Measurements from ENCODE around the gene ANKRD42. TPM values are rescaled to one million over a fixed set of nuclear protein-coding genes. Genes with fewer than 3 reads are reported as not detected.

Gene ANKRD42
- total and polyA plus RNA-seq, 2 donors (not counting 1 experiment from before 2014, with no cell fraction given): 6.5 to 17.5 TPM

DNA sequence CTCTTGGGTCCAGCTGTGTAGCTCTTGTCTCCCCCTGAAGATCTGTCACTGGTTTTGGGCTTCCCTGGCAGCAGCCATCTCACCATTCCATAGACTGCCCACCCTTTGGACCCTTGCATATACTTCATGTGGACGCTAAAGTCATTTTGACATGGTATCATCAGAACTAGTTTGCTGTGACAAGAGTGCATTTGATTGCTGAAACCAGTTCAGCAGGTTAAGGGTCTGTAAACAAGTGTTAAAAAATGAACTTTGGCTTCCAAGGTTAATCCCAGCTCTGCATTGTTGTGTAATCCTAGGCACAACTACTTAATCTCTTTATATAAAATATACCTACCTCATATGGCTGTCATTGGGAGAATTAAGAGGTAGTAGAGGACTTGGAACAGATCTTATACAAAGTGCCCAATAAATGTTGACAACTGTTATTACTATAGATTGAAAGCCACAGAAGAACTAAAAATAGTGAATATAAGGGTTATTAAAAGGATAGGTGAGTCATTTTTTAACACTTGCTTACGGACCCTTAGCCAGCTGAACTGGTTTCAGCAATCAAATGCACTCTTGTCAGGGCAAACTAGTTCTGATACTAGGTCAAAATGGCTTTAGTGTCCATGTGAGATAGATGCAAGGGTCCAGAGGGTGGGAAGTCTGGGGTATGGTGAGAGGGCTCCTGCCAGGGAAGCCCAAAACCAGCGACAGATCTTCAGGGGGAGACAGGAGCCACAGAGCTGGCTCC lies 63.3 kb downstream of the ANKRD42 start:
- H3K4me3 ChIP-seq (replicated peaks in 1 of 4; ENCODE audit: control extremely low read depth in 1 of 4, insufficient read depth in 1 of 4, low read depth in 3 of 4, low read length in 4 of 4): no peak overlapping the region
- H2AFZ ChIP-seq (ENCODE audit: low read length): no peak overlapping the region
- no peaks in the 10 kb centered on the region for H3K9me3 ChIP-seq (ENCODE audit: control insufficient read depth, insufficient read depth, low read depth, low read length)
- no peak overlapping the region for H3K27ac ChIP-seq (ENCODE audit: insufficient read depth, low read length)
- DNase-seq (ENCODE audit: low read depth in 2 of 2): no peak
- no peaks in the 10 kb centered on the region for H3K27me3 ChIP-seq (ENCODE audit: control insufficient read depth, insufficient read depth, low read length)
- no peaks in the 10 kb centered on the region for H3K79me2 ChIP-seq (ENCODE audit: control insufficient read depth, insufficient read depth, low read length)
- H3K4me1 ChIP-seq (ENCODE audit: control insufficient read depth, extremely low read depth, insufficient read depth, low read length): peaks cover 6% of the 10 kb centered on the region
- peaks cover 3% of the 10 kb centered on the region for H3K36me3 ChIP-seq (ENCODE audit: control insufficient read depth, insufficient read depth, low read length)
- no peak overlapping the region for H3K9ac ChIP-seq (ENCODE audit: insufficient read depth, low read length)
- H4K20me1 ChIP-seq (ENCODE audit: control insufficient read depth, extremely low read depth, insufficient read depth, low read length): no peaks in the 10 kb centered on the region
- no peak overlapping the region for H3K4me2 ChIP-seq (ENCODE audit: extremely low read depth, insufficient read depth, low read length)
- TF ChIP-seq EZH2 (IDR thresholded peaks at IDR 0.05; ENCODE audit: low read length, missing control alignments): no peak
- TF ChIP-seq, protein P1, sequence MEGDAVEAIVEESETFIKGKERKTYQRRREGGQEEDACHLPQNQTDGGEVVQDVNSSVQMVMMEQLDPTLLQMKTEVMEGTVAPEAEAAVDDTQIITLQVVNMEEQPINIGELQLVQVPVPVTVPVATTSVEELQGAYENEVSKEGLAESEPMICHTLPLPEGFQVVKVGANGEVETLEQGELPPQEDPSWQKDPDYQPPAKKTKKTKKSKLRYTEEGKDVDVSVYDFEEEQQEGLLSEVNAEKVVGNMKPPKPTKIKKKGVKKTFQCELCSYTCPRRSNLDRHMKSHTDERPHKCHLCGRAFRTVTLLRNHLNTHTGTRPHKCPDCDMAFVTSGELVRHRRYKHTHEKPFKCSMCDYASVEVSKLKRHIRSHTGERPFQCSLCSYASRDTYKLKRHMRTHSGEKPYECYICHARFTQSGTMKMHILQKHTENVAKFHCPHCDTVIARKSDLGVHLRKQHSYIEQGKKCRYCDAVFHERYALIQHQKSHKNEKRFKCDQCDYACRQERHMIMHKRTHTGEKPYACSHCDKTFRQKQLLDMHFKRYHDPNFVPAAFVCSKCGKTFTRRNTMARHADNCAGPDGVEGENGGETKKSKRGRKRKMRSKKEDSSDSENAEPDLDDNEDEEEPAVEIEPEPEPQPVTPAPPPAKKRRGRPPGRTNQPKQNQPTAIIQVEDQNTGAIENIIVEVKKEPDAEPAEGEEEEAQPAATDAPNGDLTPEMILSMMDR (conservative IDR thresholded peaks at IDR 0.05 in 1 of 2, IDR thresholded peaks at IDR 0.05 in 1 of 2; ENCODE audit: low read depth in 1 of 2, low read length in 2 of 2): no peak

DNA sequence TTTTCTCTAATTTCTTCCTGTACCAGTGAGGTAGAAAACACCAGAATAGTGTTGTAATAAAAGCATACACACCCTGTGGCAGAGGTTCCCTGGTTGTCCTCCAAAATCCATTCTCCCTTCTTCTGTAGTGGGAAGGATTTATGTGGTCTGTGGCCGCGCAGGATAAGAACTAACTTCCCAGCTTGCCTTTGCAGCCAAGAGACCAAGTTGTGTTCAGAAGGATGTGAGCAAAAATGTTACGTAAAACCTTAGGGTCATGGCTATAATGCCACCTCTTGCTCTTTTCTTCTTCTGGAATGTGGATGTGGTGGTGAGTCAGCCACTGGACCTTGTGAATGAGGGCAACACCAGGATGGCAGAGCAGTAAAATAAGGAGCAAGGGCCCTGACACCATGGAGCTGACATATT lies 64.3 kb downstream of the ANKRD42 start:
- no peak overlapping the region for H3K4me3 ChIP-seq (replicated peaks in 1 of 4; ENCODE audit: control extremely low read depth in 1 of 4, insufficient read depth in 1 of 4, low read depth in 3 of 4, low read length in 4 of 4)
- no peak overlapping the region for H2AFZ ChIP-seq (ENCODE audit: low read length)
- H3K4me1 ChIP-seq (ENCODE audit: control insufficient read depth, extremely low read depth, insufficient read depth, low read length): peaks cover 6% of the 10 kb centered on the region
- no peaks in the 10 kb centered on the region for H3K27me3 ChIP-seq (ENCODE audit: control insufficient read depth, insufficient read depth, low read length)
- no peaks in the 10 kb centered on the region for H4K20me1 ChIP-seq (ENCODE audit: control insufficient read depth, extremely low read depth, insufficient read depth, low read length)
- H3K9ac ChIP-seq (ENCODE audit: insufficient read depth, low read length): no peak overlapping the region
- no peaks in the 10 kb centered on the region for H3K79me2 ChIP-seq (ENCODE audit: control insufficient read depth, insufficient read depth, low read length)
- H3K36me3 ChIP-seq (ENCODE audit: control insufficient read depth, insufficient read depth, low read length): peaks cover 3% of the 10 kb centered on the region
- peak; percentile 91 to 94 for DNase-seq (ENCODE audit: low read depth in 2 of 2)
- no peak overlapping the region for H3K27ac ChIP-seq (ENCODE audit: insufficient read depth, low read length)
- TF ChIP-seq, protein P1 (conservative IDR thresholded peaks at IDR 0.05 in 1 of 2, IDR thresholded peaks at IDR 0.05 in 1 of 2; ENCODE audit: low read depth in 1 of 2, low read length in 2 of 2): no peak
- TF ChIP-seq EZH2 (IDR thresholded peaks at IDR 0.05; ENCODE audit: low read length, missing control alignments): no peak
- peak overlapping the region; percentile 29 for H3K4me2 ChIP-seq (ENCODE audit: extremely low read depth, insufficient read depth, low read length)
- no peaks in the 10 kb centered on the region for H3K9me3 ChIP-seq (ENCODE audit: control insufficient read depth, insufficient read depth, low read depth, low read length)

DNA sequence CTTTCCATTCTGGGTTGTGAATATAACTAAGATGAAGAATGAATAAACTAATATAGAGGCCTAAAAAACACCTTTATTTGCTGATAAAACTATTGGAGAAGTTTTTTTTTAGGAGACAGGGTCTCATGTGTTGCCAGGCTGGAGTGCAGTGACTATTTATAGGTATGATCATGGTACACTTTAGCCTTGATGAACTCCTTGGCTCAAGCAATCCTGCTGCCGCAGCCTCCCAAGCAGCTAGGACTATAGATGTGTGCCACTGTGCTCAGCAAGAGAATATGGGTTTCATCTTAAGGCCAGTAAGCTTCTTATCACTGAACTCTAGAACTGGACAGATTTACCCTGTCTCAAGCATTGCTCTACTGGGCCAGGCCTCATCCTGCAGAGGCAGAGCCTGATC lies 66.0 kb downstream of the ANKRD42 start:
- Histone ChIP-seq H4K20me1 (ENCODE audit: control insufficient read depth, extremely low read depth, insufficient read depth, low read length) (no peaks in the 10 kb centered on the region), H2AFZ (ENCODE audit: low read length) (no peak overlapping the region), H3K9me3 (ENCODE audit: control insufficient read depth, insufficient read depth, low read depth, low read length) (no peaks in the 10 kb centered on the region), H3K27me3 (ENCODE audit: control insufficient read depth, insufficient read depth, low read length) (no peaks in the 10 kb centered on the region), H3K4me1 (ENCODE audit: control insufficient read depth, extremely low read depth, insufficient read depth, low read length) (peaks cover 6% of the 10 kb centered on the region), H3K4me3 (replicated peaks in 1 of 4; ENCODE audit: control extremely low read depth in 1 of 4, insufficient read depth in 1 of 4, low read depth in 3 of 4, low read length in 4 of 4) (no peak overlapping the region), H3K27ac (ENCODE audit: insufficient read depth, low read length) (no peak overlapping the region), H3K9ac (ENCODE audit: insufficient read depth, low read length) (no peak overlapping the region), H3K79me2 (ENCODE audit: control insufficient read depth, insufficient read depth, low read length) (no peaks in the 10 kb centered on the region), H3K4me2 (ENCODE audit: extremely low read depth, insufficient read depth, low read length) (no peak overlapping the region), H3K36me3 (ENCODE audit: control insufficient read depth, insufficient read depth, low read length) (peaks cover 3% of the 10 kb centered on the region)
- TF ChIP-seq, protein P1 (conservative IDR thresholded peaks at IDR 0.05 in 1 of 2, IDR thresholded peaks at IDR 0.05 in 1 of 2; ENCODE audit: low read depth in 1 of 2, low read length in 2 of 2): no peak
- TF ChIP-seq EZH2 (IDR thresholded peaks at IDR 0.05; ENCODE audit: low read length, missing control alignments): no peak
- DNase-seq (ENCODE audit: low read depth in 2 of 2): no peak
